Raji (cell line): ENCODE results near the gene TBC1D12.

ENCODE experiments used
- POLR2A ChIP-seq: IDR thresholded peaks from 2 replicates; pipeline ENCODE4 v1.6.1; 2011; ENCODE audit warnings: low read depth, low read length, control low read depth; ENCODE audit not compliant: insufficient read depth

Gene TBC1D12

GRCh38 chr10:94427166-94427565 lies 24.8 kb downstream of the TBC1D12 start:
- no peak for TF ChIP-seq POLR2A

- no peak for TF ChIP-seq POLR2A
These were observed 26.7 kb downstream of the TBC1D12 start for GRCh38 chr10:94428766-94429707.

GRCh38 chr10:94430701-94431100 lies 28.4 kb downstream of the TBC1D12 start:
- TF ChIP-seq POLR2A: no peak

- no peak for TF ChIP-seq POLR2A
These were observed 30.1 kb downstream of the TBC1D12 start for GRCh38 chr10:94432443-94432842.

- TF ChIP-seq POLR2A: no peak
These were observed 37.0 kb downstream of the TBC1D12 start for GRCh38 chr10:94439275-94439861.

- no peak for TF ChIP-seq POLR2A
These were observed 37.8 kb downstream of the TBC1D12 start for GRCh38 chr10:94440096-94440495.

- TF ChIP-seq POLR2A: no peak
These were observed 40.7 kb downstream of the TBC1D12 start for GRCh38 chr10:94443047-94443446.

GRCh38 chr10:94443549-94443948 lies 41.2 kb downstream of the TBC1D12 start:
- no peak for TF ChIP-seq POLR2A

- TF ChIP-seq POLR2A: no peak
These were observed 48.4 kb downstream of the TBC1D12 start for GRCh38 chr10:94450782-94451181.

- no peak for TF ChIP-seq POLR2A
These were observed 49.7 kb downstream of the TBC1D12 start for GRCh38 chr10:94451883-94452519.

GRCh38 chr10:94456942-94457341 lies 54.6 kb downstream of the TBC1D12 start:
- no peak for TF ChIP-seq POLR2A

GRCh38 chr10:94459385-94459784 lies 57.0 kb downstream of the TBC1D12 start:
- no peak for TF ChIP-seq POLR2A

- TF ChIP-seq POLR2A: no peak
These were observed 59.2 kb downstream of the TBC1D12 start for GRCh38 chr10:94461503-94461902.

GRCh38 chr10:94462130-94462529 lies 59.8 kb downstream of the TBC1D12 start:
- TF ChIP-seq POLR2A: no peak

- no peak for TF ChIP-seq POLR2A
These were observed 63.3 kb downstream of the TBC1D12 start for GRCh38 chr10:94465684-94466083.

GRCh38 chr10:94481410-94481809 lies 79.1 kb downstream of the TBC1D12 start:
- TF ChIP-seq POLR2A: no peak
